ENCODE results near the gene DIP2A.

DNA sequence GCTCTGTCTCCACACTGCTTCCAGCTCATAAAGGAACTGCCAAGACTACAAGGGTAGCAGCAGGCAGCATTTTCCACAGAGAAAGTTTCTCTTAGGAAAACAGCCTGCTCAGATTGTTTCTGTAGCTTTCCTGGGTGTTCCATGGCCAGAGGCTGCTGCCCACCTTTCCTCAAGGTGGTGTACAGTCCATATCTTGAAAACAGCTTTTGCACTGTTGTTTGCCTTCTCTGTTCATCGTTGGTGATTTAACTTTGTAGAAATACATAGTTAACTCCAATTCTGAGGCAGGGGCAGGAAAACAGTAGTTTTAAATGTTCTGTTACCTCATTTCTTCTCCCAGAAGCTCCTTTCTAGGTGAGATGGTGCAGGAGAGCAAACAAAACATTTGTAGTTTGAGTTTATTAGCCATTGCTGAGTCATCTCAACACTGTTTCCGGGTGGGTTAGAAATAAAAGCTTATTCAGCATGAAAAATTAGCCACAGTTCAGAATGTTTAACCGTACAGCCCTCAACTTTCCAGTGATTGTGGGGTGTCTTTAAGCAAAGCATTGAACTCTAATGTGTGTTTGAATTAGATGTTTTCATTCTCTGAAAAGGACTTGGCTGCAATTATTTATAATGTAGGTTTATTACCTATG lies 41.7 kb downstream of the DIP2A start:
- no peak for TF ChIP-seq CTCF (IDR thresholded peaks at IDR 0.05)
- TF ChIP-seq EP300 (IDR thresholded peaks at IDR 0.05): no peak

Measured in ovary (tissue), 3 donors.